Gastroesophageal sphincter (tissue), 4 donors: ENCODE results near the gene RAB21. TPM values are rescaled to one million over a fixed set of nuclear protein-coding genes. Genes with fewer than 3 reads are reported as not detected.
"Not testable (repeated sequence)": the region's sequence is repeated elsewhere in the genome, so short reads cannot be mapped to it uniquely, and the experiment has no call there.

Experiments
- ATAC-seq: fragments of 150-250 bp; one replicate; pipeline ENCODE4 v1.9.1; 2016; ENCODE audit warnings: mild to moderate bottlenecking, moderate library complexity
- H3K27ac ChIP-seq, 4 donors: fragments of 200-600 bp; sonication (generic) in 3 of 4; 1 replicate in 3 of 4; 2 replicates in 1 of 4; pipeline ENCODE4 v1.5.1; 2016 to 2019
- H3K27me3 ChIP-seq: fragments of 200-600 bp; sonication (generic); one replicate; pipeline ENCODE4 v1.5.1; 2019
- H3K36me3 ChIP-seq, 2 donors: fragments of 200-600 bp; sonication (generic); one replicate each; pipeline ENCODE4 v1.5.1; 2019; ENCODE audit warnings: control low read depth in 1 of 2
- H3K4me1 ChIP-seq, 3 donors: fragments of 200-600 bp; sonication (generic); 1 replicate in 2 of 3; 2 replicates in 1 of 3; pipeline ENCODE4 v1.5.1; 2016 to 2019; ENCODE audit warnings: control low read depth in 2 of 3
- H3K4me3 ChIP-seq, 2 donors: fragments of 200-600 bp; sonication (generic); one replicate each; pipeline ENCODE4 v1.5.1; 2019; ENCODE audit warnings: mild to moderate bottlenecking in 1 of 2, moderate library complexity in 1 of 2
- H3K9me3 ChIP-seq, 3 donors: fragments of 200-600 bp; sonication (generic); one replicate each; pipeline ENCODE4 v1.5.1; 2017 to 2019; ENCODE audit warnings: control low read depth in 2 of 3
- EP300 ChIP-seq: sonication (generic); formaldehyde crosslinking; IDR thresholded peaks from one replicate; pipeline ENCODE4 v1.6.1; 2017; ENCODE audit warnings: antibody characterized with exemption, mild to moderate bottlenecking
- POLR2A ChIP-seq, 2 donors: fragments of 450-650 bp; IDR thresholded peaks; one replicate each; pipeline ENCODE4 v1.6.1; 2017; ENCODE audit warnings: antibody characterized with exemption in 2 of 2, mild to moderate bottlenecking in 2 of 2, moderate library complexity in 1 of 2
- POLR2AphosphoS5 ChIP-seq: sonication (generic); formaldehyde crosslinking; IDR thresholded peaks from one replicate; pipeline ENCODE4 v1.6.1; 2017; ENCODE audit warnings: antibody characterized with exemption
- WGBS, 2 donors: methylation state at CpG; one replicate each; pipeline ENCODE4 v1.1.5; 2018; ENCODE audit warnings: low coverage in 1 of 2; 5-methylcytosine and 5-hydroxymethylcytosine counted together
- total RNA-seq, 4 donors: library from RNA; depleted of rRNA; stranded (reverse); fragments of >200 nt; gene quantifications; one replicate each; pipeline ENCODE4 v1.1.0, GENCODE V29; 2016
- TF ChIP-seq, protein P1 (sequence below), 4 experiments: fragments of 200-600 bp in 2 of 4; fragments of 450-650 bp in 2 of 4; sonication (generic) in 1 of 4; IDR thresholded peaks; one replicate each; pipeline ENCODE4 v1.5.1; 2017 to 2019; ENCODE audit warnings: antibody characterized with exemption in 4 of 4, mild to moderate bottlenecking in 2 of 4, moderate library complexity in 2 of 4

The RAB21 gene
- total RNA-seq, 4 donors from 2014 or later: 31.9 to 85.1 (median 45.8) TPM

DNA sequence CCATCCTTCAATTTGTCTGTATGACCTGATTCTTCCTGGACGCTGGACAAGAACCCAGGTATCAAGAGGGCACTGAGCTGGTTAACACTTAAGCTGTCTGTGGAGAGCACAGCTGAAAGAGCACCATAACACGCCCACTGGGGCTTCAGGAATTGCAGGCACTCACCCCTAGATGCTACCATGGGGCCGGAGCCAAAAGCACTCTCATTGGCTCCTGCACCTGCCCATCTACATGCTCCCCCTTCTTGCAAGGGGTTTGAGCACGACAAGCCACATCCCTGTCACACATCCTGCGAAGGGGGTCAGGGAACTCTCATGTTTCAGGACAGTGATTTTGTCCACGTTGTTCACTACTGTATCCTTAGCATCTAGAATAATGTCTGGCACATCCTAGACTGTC is 49.8 kb downstream of the RAB21 start:
- Histone ChIP-seq H3K36me3 (no peaks in the 10 kb centered on the region), H3K9me3 (no peaks in the 10 kb centered on the region), H3K4me3 (no peak overlapping the region), H3K4me1 (no peaks in the 10 kb centered on the region), H3K27me3 (no peaks in the 10 kb centered on the region), H3K27ac (no peak overlapping the region)
- 16 to 17% methylated on average over 3 to 5 of the region's 6 CpGs for WGBS, 2 donors
- TF ChIP-seq EP300 (no peak), POLR2A (IDR thresholded peaks at IDR 0.05) (no peak)
- TF ChIP-seq, protein P1, sequence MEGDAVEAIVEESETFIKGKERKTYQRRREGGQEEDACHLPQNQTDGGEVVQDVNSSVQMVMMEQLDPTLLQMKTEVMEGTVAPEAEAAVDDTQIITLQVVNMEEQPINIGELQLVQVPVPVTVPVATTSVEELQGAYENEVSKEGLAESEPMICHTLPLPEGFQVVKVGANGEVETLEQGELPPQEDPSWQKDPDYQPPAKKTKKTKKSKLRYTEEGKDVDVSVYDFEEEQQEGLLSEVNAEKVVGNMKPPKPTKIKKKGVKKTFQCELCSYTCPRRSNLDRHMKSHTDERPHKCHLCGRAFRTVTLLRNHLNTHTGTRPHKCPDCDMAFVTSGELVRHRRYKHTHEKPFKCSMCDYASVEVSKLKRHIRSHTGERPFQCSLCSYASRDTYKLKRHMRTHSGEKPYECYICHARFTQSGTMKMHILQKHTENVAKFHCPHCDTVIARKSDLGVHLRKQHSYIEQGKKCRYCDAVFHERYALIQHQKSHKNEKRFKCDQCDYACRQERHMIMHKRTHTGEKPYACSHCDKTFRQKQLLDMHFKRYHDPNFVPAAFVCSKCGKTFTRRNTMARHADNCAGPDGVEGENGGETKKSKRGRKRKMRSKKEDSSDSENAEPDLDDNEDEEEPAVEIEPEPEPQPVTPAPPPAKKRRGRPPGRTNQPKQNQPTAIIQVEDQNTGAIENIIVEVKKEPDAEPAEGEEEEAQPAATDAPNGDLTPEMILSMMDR (IDR thresholded peaks at IDR 0.05): no peak
- no peak for ATAC-seq

DNA sequence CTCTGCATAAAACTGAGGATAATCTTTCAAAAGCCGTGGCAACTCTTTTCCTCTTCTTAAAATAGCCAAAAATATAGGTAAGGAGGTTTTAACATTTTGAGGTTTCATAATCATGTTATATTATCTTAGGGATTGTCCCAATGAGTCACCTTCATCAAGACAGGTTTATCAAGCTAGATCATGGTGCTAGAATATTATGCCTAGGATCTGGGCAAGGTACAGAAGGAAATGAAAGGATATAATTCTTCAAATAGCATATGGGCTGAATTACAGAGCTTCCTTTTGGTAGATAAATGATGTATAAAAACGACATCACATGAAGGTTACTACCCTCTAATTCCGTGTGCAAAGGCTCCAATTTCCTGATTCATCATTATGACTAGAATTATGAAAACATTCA is 56.3 kb downstream of the RAB21 start:
- no peak for ATAC-seq

DNA sequence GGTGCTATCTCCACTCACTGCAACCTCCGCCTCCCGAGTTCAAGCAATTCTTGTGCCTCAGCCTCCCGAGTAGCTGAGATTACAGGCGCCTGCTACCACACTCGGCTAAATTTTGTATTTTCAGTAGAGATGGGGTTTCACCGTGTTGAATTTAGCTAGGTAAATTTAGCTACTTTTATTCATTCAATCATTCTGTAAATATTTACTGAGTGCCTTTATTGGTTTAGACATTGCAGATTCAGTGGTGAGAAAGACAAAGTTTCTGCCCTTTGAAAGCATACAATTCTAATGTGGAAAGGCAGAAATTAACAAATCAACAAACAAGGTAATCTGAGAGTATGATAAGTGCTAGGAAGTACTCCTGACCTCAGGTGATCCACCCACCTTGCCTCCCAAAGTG is 60.6 kb downstream of the RAB21 start:
- not testable (repeated sequence) for H3K4me1 ChIP-seq, H3K27me3 ChIP-seq, H3K9me3 ChIP-seq, H3K4me3 ChIP-seq, ATAC-seq, H3K27ac ChIP-seq, H3K36me3 ChIP-seq
- WGBS, 2 donors: 68 to 82% methylated on average over 5 of the region's 6 CpGs

More for the DNA sequence above, 56.3 kb downstream of the RAB21 start:
- no peaks in the 10 kb centered on the region for H3K36me3 ChIP-seq
- no peak overlapping the region for H3K27ac ChIP-seq
- WGBS, 2 donors: 35 to 37% methylated on average over 3 of the region's 3 CpGs
- TF ChIP-seq POLR2A (IDR thresholded peaks at IDR 0.05) (no peak), POLR2AphosphoS5 (no peak), EP300 (no peak)
- TF ChIP-seq, protein P1 (IDR thresholded peaks at IDR 0.05): no peak
- no peaks in the 10 kb centered on the region for H3K9me3 ChIP-seq
- no peaks in the 10 kb centered on the region for H3K4me1 ChIP-seq
- H3K27me3 ChIP-seq: no peaks in the 10 kb centered on the region
- no peak overlapping the region for H3K4me3 ChIP-seq

DNA sequence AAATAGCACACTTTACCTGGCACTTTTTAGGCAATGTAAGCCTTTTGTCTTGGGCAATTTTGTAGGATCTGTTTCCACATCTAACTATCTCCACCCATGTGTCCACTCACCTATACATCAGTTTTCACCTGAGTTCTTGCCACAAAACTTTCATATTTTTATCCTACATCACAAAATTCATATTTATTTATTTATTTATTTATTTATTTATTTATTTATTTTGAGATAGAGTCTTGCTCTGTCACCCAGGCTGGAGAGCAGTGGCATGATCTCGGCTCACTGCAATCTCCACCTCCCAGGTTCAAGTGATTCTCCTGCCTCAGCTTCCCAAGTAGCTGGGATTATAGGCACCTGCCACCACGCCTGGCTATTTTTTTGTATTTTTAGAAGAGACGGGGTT is 67.4 kb downstream of the RAB21 start:
- H3K4me3 ChIP-seq, H3K27ac ChIP-seq, H3K9me3 ChIP-seq, H3K27me3 ChIP-seq, H3K36me3 ChIP-seq, H3K4me1 ChIP-seq, ATAC-seq: not testable (repeated sequence)
- WGBS, 2 donors: 100% methylated on average over 2 of the region's 3 CpGs; no CpG with 5 or more reads in 1 of the 2 donors

DNA sequence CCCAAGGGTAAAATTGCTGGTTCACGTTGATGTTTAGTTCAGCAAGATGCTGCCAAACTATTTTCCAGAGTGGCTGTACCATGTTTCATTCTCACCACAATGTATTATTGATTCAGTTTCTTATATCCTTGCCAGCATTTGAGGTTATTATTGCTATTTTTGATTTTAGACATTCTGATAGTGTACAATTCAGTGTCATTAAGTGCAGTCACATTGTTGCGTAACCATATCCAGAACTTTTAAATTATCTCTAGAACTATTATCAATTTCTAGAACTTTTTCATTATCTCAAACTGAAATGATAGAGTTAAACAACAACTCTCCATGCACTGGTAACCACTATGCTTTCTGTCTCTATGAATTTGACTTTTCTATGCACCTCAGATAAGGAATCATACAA is 74.2 kb downstream of the RAB21 start:
- H3K27ac ChIP-seq: no peak overlapping the region
- H3K27me3 ChIP-seq: peaks cover 7% of the 10 kb centered on the region
- no peak for ATAC-seq
- H3K9me3 ChIP-seq: no peaks in the 10 kb centered on the region
- 95 to 97% methylated on average over 2 of the region's 2 CpGs for WGBS, 2 donors
- H3K36me3 ChIP-seq: no peaks in the 10 kb centered on the region
- TF ChIP-seq, protein P1 (IDR thresholded peaks at IDR 0.05): no peak
- TF ChIP-seq EP300 (no peak), POLR2AphosphoS5 (no peak), POLR2A (IDR thresholded peaks at IDR 0.05) (no peak)
- no peaks in the 10 kb centered on the region for H3K4me1 ChIP-seq
- H3K4me3 ChIP-seq: no peak overlapping the region

DNA sequence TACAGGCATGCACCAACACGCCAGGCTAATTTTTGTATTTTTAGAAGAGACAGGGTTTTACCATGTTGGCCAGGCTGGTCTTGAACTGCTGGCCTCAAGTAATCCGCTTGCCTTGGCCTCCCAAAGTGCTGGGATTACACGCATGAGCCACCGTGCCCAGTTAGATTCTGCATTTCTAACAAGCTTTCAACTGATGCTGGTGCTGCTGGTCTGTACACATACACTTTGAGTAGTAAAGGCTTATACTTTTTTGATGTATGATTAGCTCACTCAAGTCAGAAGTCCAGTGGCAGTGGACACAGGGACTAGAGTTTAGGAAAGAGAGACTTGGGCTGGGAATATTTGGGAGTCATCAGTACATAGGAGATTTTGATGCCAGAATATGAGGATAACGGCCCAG is 82.7 kb downstream of the RAB21 start:
- TF ChIP-seq, protein P1 (IDR thresholded peaks at IDR 0.05): no peak
- no peak for TF ChIP-seq EP300
- no peak for TF ChIP-seq POLR2A (IDR thresholded peaks at IDR 0.05)
- TF ChIP-seq POLR2AphosphoS5: no peak
- 97% methylated on average over 2 of the region's 5 CpGs; no CpG with 5 or more reads in 1 of the 2 donors for WGBS, 2 donors
- H3K9me3 ChIP-seq: no peaks in the 10 kb centered on the region
- peaks cover 11 to 29% (median 12%) of the 10 kb centered on the region in 3 donors for H3K4me1 ChIP-seq
- no peak overlapping the region for H3K27ac ChIP-seq
- H3K36me3 ChIP-seq: no peaks in the 10 kb centered on the region
- no peak overlapping the region for H3K4me3 ChIP-seq
- no peak for ATAC-seq
- peaks cover 16% of the 10 kb centered on the region for H3K27me3 ChIP-seq
